WTC11 (cell line): ENCODE data around the gene TMEM212. TPM values are rescaled to one million over a fixed set of nuclear protein-coding genes. Genes with fewer than 3 reads are reported as not detected.
"Not testable (repeated sequence)": the region's sequence is repeated elsewhere in the genome, so short reads cannot be mapped to it uniquely, and the experiment has no call there.

Source experiments
- ATAC-seq: fragments of 200-7000 bp; cut with Tn5 transposase; 2 replicates; pipeline ENCODE4 v1.10.0; 2021; ENCODE audit warnings: mild to moderate bottlenecking, moderate library complexity
- CTCF ChIA-PET: fragments of 300-600 bp; sonication (Branson Sonifier 250); formaldehyde crosslinking; loops from one replicate; lab custom pipeline; 2021; ENCODE audit warnings: antibody characterized with exemption; lab: Charles Lee
- POLR2A ChIA-PET: fragments of 350-600 bp; sonication (Branson Sonifier 250); formaldehyde crosslinking; loops from one replicate; lab custom pipeline; 2021; ENCODE audit warnings: antibody characterized with exemption; lab: Charles Lee
- DNase-seq: peaks from one replicate; pipeline ENCODE4 v3.0.0; 2021; ENCODE audit warnings: low spot score
- H3K27ac Mint-ChIP-seq: 2 replicates; pipeline ENCODE4 v1.8.0; 2021; ENCODE audit warnings: mixed read lengths
- H3K27me3 Mint-ChIP-seq: 2 replicates; pipeline ENCODE4 v1.8.0; 2021; ENCODE audit warnings: low read depth, mild to moderate bottlenecking, moderate library complexity, mixed read lengths
- H3K36me3 Mint-ChIP-seq: 2 replicates; pipeline ENCODE4 v1.8.0; 2021; ENCODE audit warnings: mixed read lengths
- H3K4me1 Mint-ChIP-seq: 2 replicates; pipeline ENCODE4 v1.8.0; 2022; ENCODE audit warnings: mixed read lengths
- H3K4me3 Mint-ChIP-seq: 2 replicates; pipeline ENCODE4 v1.8.0; 2021; ENCODE audit warnings: mild to moderate bottlenecking, moderate library complexity, mixed read lengths
- H3K9me3 Mint-ChIP-seq: 2 replicates; pipeline ENCODE4 v1.8.0; 2021; ENCODE audit warnings: mixed read lengths
- ELF4 ChIP-seq: sonication (generic); formaldehyde crosslinking; IDR thresholded peaks from 2 replicates; pipeline ENCODE4 v1.8.1; 2022; ENCODE audit warnings: low read depth, mild to moderate bottlenecking, moderate library complexity, missing genetic modification reagents
- MXD4 ChIP-seq: fragments of 250-450 bp; sonication (Bioruptor Pico); IDR thresholded peaks from 2 replicates; pipeline ENCODE4 v1.8.0; 2021; ENCODE audit warnings: mild to moderate bottlenecking, moderate library complexity, borderline replicate concordance
- total RNA-seq: library from RNA; stranded (reverse); gene quantifications from 3 replicates; pipeline ENCODE4 v1.2.3, GENCODE V29; 2021
- TF ChIP-seq, protein P1 (sequence below): sonication (generic); formaldehyde crosslinking; IDR thresholded peaks from 2 replicates; pipeline ENCODE4 v1.8.1; 2022; ENCODE audit warnings: low read depth, mild to moderate bottlenecking, moderate library complexity, missing genetic modification reagents, borderline replicate concordance
- TF ChIP-seq, protein P2 (sequence below): sonication (generic); formaldehyde crosslinking; IDR thresholded peaks from 2 replicates; pipeline ENCODE4 v1.8.1; 2023; ENCODE audit warnings: mild to moderate bottlenecking, missing genetic modification reagents
- TF ChIP-seq, protein P3 (sequence below): fragments of 250-450 bp; sonication (Bioruptor Pico); IDR thresholded peaks from 2 replicates; pipeline ENCODE4 v1.8.0; 2021; ENCODE audit warnings: mild to moderate bottlenecking
- TF ChIP-seq, protein P4 (sequence below): fragments of 250-450 bp; sonication (Bioruptor Pico); IDR thresholded peaks from 2 replicates; pipeline ENCODE4 v2.1.2; 2022; ENCODE audit warnings: mild to moderate bottlenecking, moderate library complexity
- TF ChIP-seq, protein P5 (sequence below): sonication (generic); formaldehyde crosslinking; IDR thresholded peaks from 2 replicates; pipeline ENCODE4 v1.8.0; 2023; ENCODE audit warnings: mild to moderate bottlenecking, missing genetic modification reagents

Gene TMEM212
- total RNA-seq, 1 experiment from 2014 or later, result not detected

DNA sequence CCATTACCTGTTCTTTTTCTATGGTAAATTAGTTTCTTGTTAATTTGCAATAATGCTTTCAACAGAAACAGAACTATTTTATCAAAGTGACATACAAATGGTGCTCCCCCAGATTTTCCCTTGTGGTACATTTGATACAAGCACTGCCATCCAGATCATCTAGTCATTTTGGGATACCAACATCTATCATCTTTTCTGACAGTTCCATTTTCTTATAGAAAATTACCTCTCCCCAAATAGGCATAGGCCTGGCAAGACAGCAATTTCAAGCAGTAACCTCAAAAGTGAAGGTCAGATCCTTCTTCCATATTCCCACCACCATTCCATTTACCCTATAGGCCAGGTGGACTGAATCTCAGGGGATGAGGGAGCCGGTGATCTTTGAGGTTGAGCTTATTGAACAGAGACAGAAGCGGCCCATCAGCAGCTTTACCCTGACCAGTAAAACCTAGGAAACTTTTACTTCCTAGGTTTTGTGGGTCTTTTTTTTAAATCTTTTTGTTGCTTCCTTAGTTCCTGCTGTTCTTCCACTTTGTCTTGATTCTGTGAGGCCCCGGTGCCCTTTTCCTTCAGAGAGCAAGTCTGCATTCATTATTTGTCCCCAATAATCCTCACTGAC lies 29.8 kb upstream of the TMEM212 start (continued):
- TF ChIP-seq, protein P1, sequence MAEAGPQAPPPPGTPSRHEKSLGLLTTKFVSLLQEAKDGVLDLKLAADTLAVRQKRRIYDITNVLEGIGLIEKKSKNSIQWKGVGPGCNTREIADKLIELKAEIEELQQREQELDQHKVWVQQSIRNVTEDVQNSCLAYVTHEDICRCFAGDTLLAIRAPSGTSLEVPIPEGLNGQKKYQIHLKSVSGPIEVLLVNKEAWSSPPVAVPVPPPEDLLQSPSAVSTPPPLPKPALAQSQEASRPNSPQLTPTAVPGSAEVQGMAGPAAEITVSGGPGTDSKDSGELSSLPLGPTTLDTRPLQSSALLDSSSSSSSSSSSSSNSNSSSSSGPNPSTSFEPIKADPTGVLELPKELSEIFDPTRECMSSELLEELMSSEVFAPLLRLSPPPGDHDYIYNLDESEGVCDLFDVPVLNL (CRISPR knock-in tag), result no peak
- TF ChIP-seq, all 79 proteins: peak for 0

DNA sequence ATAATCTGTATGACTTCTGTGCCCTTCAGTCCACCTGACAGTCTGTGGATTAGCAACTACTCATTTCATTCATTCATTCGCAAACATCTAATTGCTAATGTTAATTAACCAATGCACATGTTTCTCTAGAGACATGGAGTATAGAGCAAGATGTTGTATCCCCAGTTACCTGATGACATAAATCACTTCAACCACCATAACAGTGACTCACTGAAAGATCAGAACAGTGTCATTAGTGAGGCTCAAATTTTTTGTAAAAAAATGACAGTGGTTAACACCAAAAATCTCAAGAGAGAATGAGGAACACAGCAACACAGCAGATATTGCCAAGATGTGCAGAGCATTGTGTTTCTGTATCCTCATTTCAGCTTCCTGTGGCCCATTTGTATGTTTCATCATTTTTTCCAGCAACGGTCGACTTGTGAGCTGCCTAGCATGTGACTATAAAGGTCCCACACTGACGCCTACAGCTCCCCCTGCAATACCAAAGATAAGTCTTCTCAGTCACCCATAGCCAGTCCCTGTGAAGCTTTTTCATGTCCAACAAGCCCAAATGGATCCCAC lies 29.2 kb upstream of the TMEM212 start:
- Mint-ChIP-seq H3K27ac (no peak overlapping the region), H3K36me3 (no peaks in the 10 kb centered on the region), H3K9me3 (peaks cover 5% of the 10 kb centered on the region), H3K4me1 (peaks cover 10% of the 10 kb centered on the region), H3K4me3 (no peak overlapping the region), H3K27me3 (peaks cover 31% of the 10 kb centered on the region)
- CTCF ChIA-PET, result interaction anchor here (1.0 to 1.1 kb wide), 2 partner anchors 11 to 200 kb away, joined by 3 to 4 read pairs; no protein-coding TSS in a partner anchor
- ATAC-seq, result no peak
- TF ChIP-seq, protein P2, sequence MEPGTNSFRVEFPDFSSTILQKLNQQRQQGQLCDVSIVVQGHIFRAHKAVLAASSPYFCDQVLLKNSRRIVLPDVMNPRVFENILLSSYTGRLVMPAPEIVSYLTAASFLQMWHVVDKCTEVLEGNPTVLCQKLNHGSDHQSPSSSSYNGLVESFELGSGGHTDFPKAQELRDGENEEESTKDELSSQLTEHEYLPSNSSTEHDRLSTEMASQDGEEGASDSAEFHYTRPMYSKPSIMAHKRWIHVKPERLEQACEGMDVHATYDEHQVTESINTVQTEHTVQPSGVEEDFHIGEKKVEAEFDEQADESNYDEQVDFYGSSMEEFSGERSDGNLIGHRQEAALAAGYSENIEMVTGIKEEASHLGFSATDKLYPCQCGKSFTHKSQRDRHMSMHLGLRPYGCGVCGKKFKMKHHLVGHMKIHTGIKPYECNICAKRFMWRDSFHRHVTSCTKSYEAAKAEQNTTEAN, result no peak
- TF ChIP-seq MXD4, result no peak
- TF ChIP-seq, protein P1 (CRISPR knock-in tag), result no peak
- TF ChIP-seq, protein P3, sequence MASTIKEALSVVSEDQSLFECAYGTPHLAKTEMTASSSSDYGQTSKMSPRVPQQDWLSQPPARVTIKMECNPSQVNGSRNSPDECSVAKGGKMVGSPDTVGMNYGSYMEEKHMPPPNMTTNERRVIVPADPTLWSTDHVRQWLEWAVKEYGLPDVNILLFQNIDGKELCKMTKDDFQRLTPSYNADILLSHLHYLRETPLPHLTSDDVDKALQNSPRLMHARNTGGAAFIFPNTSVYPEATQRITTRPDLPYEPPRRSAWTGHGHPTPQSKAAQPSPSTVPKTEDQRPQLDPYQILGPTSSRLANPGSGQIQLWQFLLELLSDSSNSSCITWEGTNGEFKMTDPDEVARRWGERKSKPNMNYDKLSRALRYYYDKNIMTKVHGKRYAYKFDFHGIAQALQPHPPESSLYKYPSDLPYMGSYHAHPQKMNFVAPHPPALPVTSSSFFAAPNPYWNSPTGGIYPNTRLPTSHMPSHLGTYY (CRISPR knock-in tag), result no peak
- TF ChIP-seq, protein P4, sequence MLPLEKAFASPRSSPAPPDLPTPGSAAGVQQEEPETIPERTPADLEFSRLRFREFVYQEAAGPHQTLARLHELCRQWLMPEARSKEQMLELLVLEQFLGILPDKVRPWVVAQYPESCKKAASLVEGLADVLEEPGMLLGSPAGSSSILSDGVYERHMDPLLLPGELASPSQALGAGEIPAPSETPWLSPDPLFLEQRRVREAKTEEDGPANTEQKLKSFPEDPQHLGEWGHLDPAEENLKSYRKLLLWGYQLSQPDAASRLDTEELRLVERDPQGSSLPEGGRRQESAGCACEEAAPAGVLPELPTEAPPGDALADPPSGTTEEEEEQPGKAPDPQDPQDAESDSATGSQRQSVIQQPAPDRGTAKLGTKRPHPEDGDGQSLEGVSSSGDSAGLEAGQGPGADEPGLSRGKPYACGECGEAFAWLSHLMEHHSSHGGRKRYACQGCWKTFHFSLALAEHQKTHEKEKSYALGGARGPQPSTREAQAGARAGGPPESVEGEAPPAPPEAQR (CRISPR knock-in tag), result no peak
- TF ChIP-seq, protein P5, sequence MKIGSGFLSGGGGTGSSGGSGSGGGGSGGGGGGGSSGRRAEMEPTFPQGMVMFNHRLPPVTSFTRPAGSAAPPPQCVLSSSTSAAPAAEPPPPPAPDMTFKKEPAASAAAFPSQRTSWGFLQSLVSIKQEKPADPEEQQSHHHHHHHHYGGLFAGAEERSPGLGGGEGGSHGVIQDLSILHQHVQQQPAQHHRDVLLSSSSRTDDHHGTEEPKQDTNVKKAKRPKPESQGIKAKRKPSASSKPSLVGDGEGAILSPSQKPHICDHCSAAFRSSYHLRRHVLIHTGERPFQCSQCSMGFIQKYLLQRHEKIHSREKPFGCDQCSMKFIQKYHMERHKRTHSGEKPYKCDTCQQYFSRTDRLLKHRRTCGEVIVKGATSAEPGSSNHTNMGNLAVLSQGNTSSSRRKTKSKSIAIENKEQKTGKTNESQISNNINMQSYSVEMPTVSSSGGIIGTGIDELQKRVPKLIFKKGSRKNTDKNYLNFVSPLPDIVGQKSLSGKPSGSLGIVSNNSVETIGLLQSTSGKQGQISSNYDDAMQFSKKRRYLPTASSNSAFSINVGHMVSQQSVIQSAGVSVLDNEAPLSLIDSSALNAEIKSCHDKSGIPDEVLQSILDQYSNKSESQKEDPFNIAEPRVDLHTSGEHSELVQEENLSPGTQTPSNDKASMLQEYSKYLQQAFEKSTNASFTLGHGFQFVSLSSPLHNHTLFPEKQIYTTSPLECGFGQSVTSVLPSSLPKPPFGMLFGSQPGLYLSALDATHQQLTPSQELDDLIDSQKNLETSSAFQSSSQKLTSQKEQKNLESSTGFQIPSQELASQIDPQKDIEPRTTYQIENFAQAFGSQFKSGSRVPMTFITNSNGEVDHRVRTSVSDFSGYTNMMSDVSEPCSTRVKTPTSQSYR (CRISPR knock-in tag), result no peak
- TF ChIP-seq ELF4 (CRISPR knock-in tag), result no peak
- POLR2A ChIA-PET, result no interaction called here
- DNase-seq, result no peak

DNA sequence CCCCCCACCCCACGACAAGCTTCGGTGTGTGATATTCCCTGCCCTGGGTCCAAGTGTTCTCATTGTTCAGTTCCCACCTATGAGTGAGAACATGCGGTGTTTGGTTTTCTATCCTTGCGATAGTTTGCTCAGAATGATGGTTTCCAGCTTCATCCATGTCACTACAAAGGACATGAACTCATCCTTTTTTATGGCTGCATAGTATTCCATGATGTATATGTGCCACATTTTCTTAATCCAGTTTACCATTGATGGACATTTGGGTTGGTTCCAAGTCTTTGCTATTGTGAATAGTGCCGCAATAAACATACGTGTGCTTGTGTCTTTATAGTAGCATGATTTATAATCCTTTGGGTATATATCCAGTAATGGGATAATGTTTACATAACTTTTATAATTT lies 28.5 kb upstream of the TMEM212 start:
- H3K4me1 Mint-ChIP-seq, POLR2A ChIA-PET, DNase-seq, H3K4me3 Mint-ChIP-seq, H3K9me3 Mint-ChIP-seq, H3K27ac Mint-ChIP-seq, ATAC-seq, H3K36me3 Mint-ChIP-seq: not testable (repeated sequence)
- CTCF ChIA-PET, result interaction anchor here (1.0 to 1.1 kb wide), 2 partner anchors 10 to 200 kb away, joined by 3 to 4 read pairs; no protein-coding TSS in a partner anchor
- H3K27me3 Mint-ChIP-seq, result peaks cover 25% of the 10 kb centered on the region
